AG09319 (cell line): ENCODE data around the gene MPC1L.

Experiments used
- DNase-seq: peaks from one replicate; pipeline ENCODE4 v3.0.0-alpha.2; 2010; ENCODE audit warnings: low read depth; ENCODE audit errors: extremely low read depth
- CTCF ChIP-seq: IDR thresholded peaks from 2 replicates; pipeline ENCODE4 v1.5.1; 2011; ENCODE audit warnings: low read depth, mild to moderate bottlenecking, inconsistent platforms, low read length, moderate library complexity

The MPC1L gene

GRCh38 chrX:40671126-40671525, 47.9 kb downstream of the MPC1L start:
- no peak for TF ChIP-seq CTCF
- no peak for DNase-seq
